Measurements from ENCODE around the gene ARL14. TPM values are rescaled to one million over a fixed set of nuclear protein-coding genes. Genes with fewer than 3 reads are reported as not detected.
A peak's percentile ranks its signal among the peaks of the same experiment; 100 is the strongest.

ARL14 gene
- total and polyA plus RNA-seq, 7 experiments from 2014 or later, result not detected

- Mint-ChIP-seq H3K4me3 (no peak overlapping the region), H3K27ac (no peak overlapping the region), H3K27me3 (peaks cover 0 to 7% (median 0%) of the 10 kb centered on the region in 5 donors), H3K4me1 (no peaks in the 10 kb centered on the region), H3K9me3 (no peaks in the 10 kb centered on the region), H3K36me3 (no peaks in the 10 kb centered on the region)
- H3K27me3 ChIP-seq (ENCODE audit: control insufficient read depth in 2 of 2, insufficient read depth in 2 of 2, low read length in 2 of 2), result no peaks in the 10 kb centered on the region
- H3K9me3 ChIP-seq (ENCODE audit: control insufficient read depth in 2 of 3, low read length in 3 of 3), result no peaks in the 10 kb centered on the region
- peak; percentile 40 for ATAC-seq
- no peak overlapping the region for H3K4me3 ChIP-seq (ENCODE audit: low read length)
- H3K4me1 ChIP-seq (ENCODE audit: control insufficient read depth in 2 of 2, insufficient read depth in 2 of 2, low read length in 2 of 2), result no peaks in the 10 kb centered on the region
- intact Hi-C loops (cut with micrococcal nuclease), result loop anchor here (1.0 kb wide), 3 partner anchors 11 to 737 kb away; no protein-coding TSS in a partner anchor
- H3K27ac ChIP-seq (ENCODE audit: low read depth, low read length), result no peak overlapping the region
- CTCF ChIA-PET, result interaction anchor here (0.7 to 1.7 kb wide), 6 partner anchors 12 to 256 kb away, joined by 3 to 6 read pairs (median 3); no protein-coding TSS in a partner anchor
- peak in 1 of 9 donors; percentile 6 for DNase-seq
- POLR2A ChIA-PET, result no interaction called here
- no peaks in the 10 kb centered on the region for H3K36me3 ChIP-seq (ENCODE audit: control insufficient read depth in 2 of 3, insufficient read depth in 3 of 3, low read length in 3 of 3)
Measured at GRCh38 chr3:160686955-160687535, 10.1 kb downstream of the ARL14 start.

DNA sequence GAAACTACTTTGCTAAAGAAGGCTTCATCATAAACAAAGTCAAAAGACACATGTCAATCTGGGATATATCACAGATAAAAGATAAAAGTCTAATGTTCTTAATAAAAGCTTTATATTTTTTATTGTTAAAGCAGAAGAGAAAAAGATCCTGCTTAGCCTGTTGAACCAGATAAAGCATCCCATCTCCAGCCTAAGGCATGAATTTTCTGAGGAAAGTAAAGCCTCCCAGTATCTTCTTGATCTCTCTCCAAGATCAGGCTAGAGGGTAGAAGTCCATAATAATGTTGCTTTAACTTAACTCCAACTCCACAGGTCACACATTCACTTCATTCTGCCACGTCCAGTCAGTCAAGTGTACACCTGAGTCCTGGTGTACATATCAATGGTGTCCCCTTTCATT is 14.2 kb downstream of the ARL14 start:
- Histone ChIP-seq H3K4me3 (ENCODE audit: low read length) (no peak overlapping the region), H3K4me1 (ENCODE audit: control insufficient read depth in 2 of 2, insufficient read depth in 2 of 2, low read length in 2 of 2) (no peaks in the 10 kb centered on the region), H3K27me3 (ENCODE audit: control insufficient read depth in 2 of 2, insufficient read depth in 2 of 2, low read length in 2 of 2) (no peaks in the 10 kb centered on the region), H3K36me3 (ENCODE audit: control insufficient read depth in 2 of 3, insufficient read depth in 3 of 3, low read length in 3 of 3) (no peaks in the 10 kb centered on the region), H3K9me3 (ENCODE audit: control insufficient read depth in 2 of 3, low read length in 3 of 3) (no peaks in the 10 kb centered on the region), H3K27ac (ENCODE audit: low read depth, low read length) (no peak overlapping the region)
- CTCF ChIA-PET, result no interaction called here
- Mint-ChIP-seq H3K36me3 (no peaks in the 10 kb centered on the region), H3K9me3 (no peaks in the 10 kb centered on the region), H3K4me1 (peaks cover 0 to 8% (median 5%) of the 10 kb centered on the region in 7 donors), H3K4me3 (no peak overlapping the region), H3K27ac (no peak overlapping the region), H3K27me3 (peaks cover 0 to 4% (median 0%) of the 10 kb centered on the region in 5 donors)
- POLR2A ChIA-PET, result no interaction called here
- DNase-seq (no peak), ATAC-seq (no peak)
- intact Hi-C loops (cut with micrococcal nuclease), result no loop called here

DNA sequence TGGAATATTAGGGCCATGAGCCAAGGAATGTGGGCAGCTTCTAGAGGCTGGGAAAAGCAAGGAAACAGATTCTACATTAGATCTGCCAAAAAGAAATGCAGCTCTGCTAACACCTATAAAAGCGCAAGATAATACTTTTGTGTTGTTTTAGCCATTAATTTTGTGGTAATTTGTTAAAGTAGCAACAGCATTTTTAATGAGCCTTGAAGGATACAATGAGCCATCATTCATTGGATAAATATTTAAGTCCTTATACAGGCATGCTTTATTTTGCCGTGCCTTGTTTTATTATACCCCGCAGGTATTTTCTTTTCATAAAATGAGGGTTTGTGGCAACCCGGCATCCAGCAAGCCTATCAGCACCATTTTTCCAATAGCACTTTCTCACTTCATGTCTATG is 15.0 kb downstream of the ARL14 start:
- no peaks in the 10 kb centered on the region for H3K4me1 ChIP-seq (ENCODE audit: control insufficient read depth in 2 of 2, insufficient read depth in 2 of 2, low read length in 2 of 2)
- Mint-ChIP-seq H3K4me3 (no peak overlapping the region), H3K27me3 (peaks cover 0 to 4% (median 0%) of the 10 kb centered on the region in 5 donors), H3K36me3 (no peaks in the 10 kb centered on the region), H3K27ac (no peak overlapping the region), H3K9me3 (no peaks in the 10 kb centered on the region), H3K4me1 (peaks cover 0 to 8% (median 5%) of the 10 kb centered on the region in 7 donors)
- intact Hi-C loops (cut with micrococcal nuclease), result no loop called here
- H3K4me3 ChIP-seq (ENCODE audit: low read length), result no peak overlapping the region
- POLR2A ChIA-PET, result no interaction called here
- no peak for ATAC-seq
- no peaks in the 10 kb centered on the region for H3K27me3 ChIP-seq (ENCODE audit: control insufficient read depth in 2 of 2, insufficient read depth in 2 of 2, low read length in 2 of 2)
- CTCF ChIA-PET, result no interaction called here
- H3K36me3 ChIP-seq (ENCODE audit: control insufficient read depth in 2 of 3, insufficient read depth in 3 of 3, low read length in 3 of 3), result no peaks in the 10 kb centered on the region
- no peaks in the 10 kb centered on the region for H3K9me3 ChIP-seq (ENCODE audit: control insufficient read depth in 2 of 3, low read length in 3 of 3)
- no peak for DNase-seq
- no peak overlapping the region for H3K27ac ChIP-seq (ENCODE audit: low read depth, low read length)

GRCh38 chr3:160693191-160693590 is 16.2 kb downstream of the ARL14 start:
- Mint-ChIP-seq H3K4me3 (no peak overlapping the region), H3K27ac (no peak overlapping the region), H3K36me3 (no peaks in the 10 kb centered on the region), H3K4me1 (peaks cover 0 to 8% (median 5%) of the 10 kb centered on the region in 7 donors), H3K27me3 (peaks cover 0 to 4% (median 0%) of the 10 kb centered on the region in 5 donors), H3K9me3 (no peaks in the 10 kb centered on the region)
- no peaks in the 10 kb centered on the region for H3K27me3 ChIP-seq (ENCODE audit: control insufficient read depth in 2 of 2, insufficient read depth in 2 of 2, low read length in 2 of 2)
- no peak for ATAC-seq
- POLR2A ChIA-PET, result no interaction called here
- DNase-seq, result no peak
- no peaks in the 10 kb centered on the region for H3K36me3 ChIP-seq (ENCODE audit: control insufficient read depth in 2 of 3, insufficient read depth in 3 of 3, low read length in 3 of 3)
- no peak overlapping the region for H3K4me3 ChIP-seq (ENCODE audit: low read length)
- no peaks in the 10 kb centered on the region for H3K4me1 ChIP-seq (ENCODE audit: control insufficient read depth in 2 of 2, insufficient read depth in 2 of 2, low read length in 2 of 2)
- H3K9me3 ChIP-seq (ENCODE audit: control insufficient read depth in 2 of 3, low read length in 3 of 3), result no peaks in the 10 kb centered on the region
- CTCF ChIA-PET, result interaction anchor here (0.6 to 0.7 kb wide), 2 partner anchors 81 to 418 kb away, joined by 3 read pairs; no protein-coding TSS in a partner anchor
- intact Hi-C loops (cut with micrococcal nuclease), result no loop called here
- no peak overlapping the region for H3K27ac ChIP-seq (ENCODE audit: low read depth, low read length)

DNA sequence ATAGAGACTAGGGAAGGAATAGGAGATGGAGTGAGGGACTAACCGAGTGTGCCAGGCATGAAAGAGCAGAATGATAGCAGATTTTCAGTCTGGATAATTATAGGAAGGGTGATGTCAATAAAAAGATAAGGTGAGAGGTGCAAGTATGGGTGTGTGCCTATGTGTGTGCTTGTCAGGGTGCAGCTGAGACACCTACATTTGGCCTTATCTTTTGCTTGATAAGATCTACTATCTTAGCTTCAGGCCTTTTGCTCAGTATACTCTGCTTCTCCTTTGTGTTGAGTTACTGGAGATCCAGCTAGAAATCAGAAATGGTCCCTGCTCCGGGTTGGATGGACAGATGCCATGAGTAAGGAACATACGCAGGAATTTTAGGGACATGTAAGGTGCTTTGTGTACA is 17.4 kb downstream of the ARL14 start:
- Mint-ChIP-seq H3K27me3 (peaks cover 0 to 4% (median 0%) of the 10 kb centered on the region in 5 donors), H3K4me3 (no peak overlapping the region), H3K27ac (no peak overlapping the region), H3K9me3 (no peaks in the 10 kb centered on the region), H3K36me3 (no peaks in the 10 kb centered on the region), H3K4me1 (peaks cover 0 to 8% (median 5%) of the 10 kb centered on the region in 7 donors)
- intact Hi-C loops (cut with micrococcal nuclease), result no loop called here
- H3K4me3 ChIP-seq (ENCODE audit: low read length), result no peak overlapping the region
- no peaks in the 10 kb centered on the region for H3K36me3 ChIP-seq (ENCODE audit: control insufficient read depth in 2 of 3, insufficient read depth in 3 of 3, low read length in 3 of 3)
- ChIA-PET POLR2A (no interaction called here), CTCF (no interaction called here)
- DNase-seq (no peak), ATAC-seq (no peak)
- no peaks in the 10 kb centered on the region for H3K4me1 ChIP-seq (ENCODE audit: control insufficient read depth in 2 of 2, insufficient read depth in 2 of 2, low read length in 2 of 2)
- no peaks in the 10 kb centered on the region for H3K9me3 ChIP-seq (ENCODE audit: control insufficient read depth in 2 of 3, low read length in 3 of 3)
- no peaks in the 10 kb centered on the region for H3K27me3 ChIP-seq (ENCODE audit: control insufficient read depth in 2 of 2, insufficient read depth in 2 of 2, low read length in 2 of 2)
- H3K27ac ChIP-seq (ENCODE audit: low read depth, low read length), result no peak overlapping the region

DNA sequence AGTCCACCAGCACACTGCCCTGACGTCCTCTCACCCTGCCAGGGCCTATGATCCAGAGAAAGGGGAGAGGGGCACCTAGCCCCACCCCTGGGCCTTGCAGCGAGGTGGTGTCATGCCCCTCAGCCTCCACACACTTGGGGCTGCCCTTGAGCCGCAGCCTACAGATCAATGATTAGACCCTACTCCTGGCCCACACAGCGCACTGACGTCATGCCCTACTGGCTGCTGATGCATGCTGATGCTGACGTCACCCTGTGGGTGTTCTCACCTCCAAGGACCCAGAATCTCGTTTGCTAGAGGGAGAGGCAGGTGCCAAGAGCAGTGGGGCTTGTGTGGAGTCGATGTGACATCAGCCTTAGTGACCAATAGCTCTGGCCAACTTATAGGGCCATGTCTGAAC is 18.0 kb downstream of the ARL14 start:
- POLR2A ChIA-PET, result no interaction called here
- intact Hi-C loops (cut with micrococcal nuclease), result no loop called here
- H3K36me3 Mint-ChIP-seq, result no peaks in the 10 kb centered on the region

GRCh38 chr3:160695915-160696327 is 19.0 kb downstream of the ARL14 start:
- peaks cover 0 to 14% (median 10%) of the 10 kb centered on the region in 5 donors for H3K27me3 Mint-ChIP-seq
- Histone ChIP-seq H3K4me3 (ENCODE audit: low read length) (no peak overlapping the region), H3K27me3 (ENCODE audit: control insufficient read depth in 2 of 2, insufficient read depth in 2 of 2, low read length in 2 of 2) (no peaks in the 10 kb centered on the region), H3K36me3 (ENCODE audit: control insufficient read depth in 2 of 3, insufficient read depth in 3 of 3, low read length in 3 of 3) (no peaks in the 10 kb centered on the region), H3K27ac (ENCODE audit: low read depth, low read length) (no peak overlapping the region), H3K9me3 (ENCODE audit: control insufficient read depth in 2 of 3, low read length in 3 of 3) (no peaks in the 10 kb centered on the region), H3K4me1 (ENCODE audit: control insufficient read depth in 2 of 2, insufficient read depth in 2 of 2, low read length in 2 of 2) (no peaks in the 10 kb centered on the region)
- no peak overlapping the region for H3K27ac Mint-ChIP-seq
- no peaks in the 10 kb centered on the region for H3K9me3 Mint-ChIP-seq
- ATAC-seq (no peak), DNase-seq (no peak)
- no peaks in the 10 kb centered on the region for H3K36me3 Mint-ChIP-seq
- no peak overlapping the region for H3K4me3 Mint-ChIP-seq
- ChIA-PET CTCF (no interaction called here), POLR2A (no interaction called here)
- intact Hi-C loops (cut with micrococcal nuclease), result no loop called here
- H3K4me1 Mint-ChIP-seq, result peaks cover 0 to 8% (median 5%) of the 10 kb centered on the region in 7 donors

More for the DNA sequence above, 18.0 kb downstream of the ARL14 start:
- Histone ChIP-seq H3K36me3 (ENCODE audit: control insufficient read depth in 2 of 3, insufficient read depth in 3 of 3, low read length in 3 of 3) (no peaks in the 10 kb centered on the region), H3K4me3 (ENCODE audit: low read length) (no peak overlapping the region), H3K27me3 (ENCODE audit: control insufficient read depth in 2 of 2, insufficient read depth in 2 of 2, low read length in 2 of 2) (no peaks in the 10 kb centered on the region), H3K27ac (ENCODE audit: low read depth, low read length) (no peak overlapping the region), H3K4me1 (ENCODE audit: control insufficient read depth in 2 of 2, insufficient read depth in 2 of 2, low read length in 2 of 2) (no peaks in the 10 kb centered on the region), H3K9me3 (ENCODE audit: control insufficient read depth in 2 of 3, low read length in 3 of 3) (no peaks in the 10 kb centered on the region)
- Mint-ChIP-seq H3K4me1 (peaks cover 0 to 8% (median 5%) of the 10 kb centered on the region in 7 donors), H3K9me3 (no peaks in the 10 kb centered on the region), H3K27me3 (peaks cover 0 to 5% (median 1%) of the 10 kb centered on the region in 5 donors), H3K27ac (no peak overlapping the region), H3K4me3 (no peak overlapping the region)
- ATAC-seq (no peak), DNase-seq (no peak)
- CTCF ChIA-PET, result no interaction called here
